SH-SY5Y (cell line): Measurements from ENCODE around the gene WDFY4.

ENCODE experiments used
- GATA2 ChIP-seq: IDR thresholded peaks from 2 replicates; pipeline ENCODE4 v1.6.1; 2011; ENCODE audit warnings: mild to moderate bottlenecking, low read depth, low read length
- GATA3 ChIP-seq: IDR thresholded peaks from 2 replicates; pipeline ENCODE4 v1.6.1; 2011; ENCODE audit warnings: low read depth, mild to moderate bottlenecking, low read length, moderate library complexity

- TF ChIP-seq GATA2 (no peak), GATA3 (no peak)
Measured at GRCh38 chr10:48705401-48705938, 20.8 kb downstream of the WDFY4 start.
